Measurements from ENCODE around the gene BCAR3. TPM values are rescaled to one million over a fixed set of nuclear protein-coding genes. Genes with fewer than 3 reads are reported as not detected.
A peak's percentile ranks its signal among the peaks of the same experiment; 100 is the strongest.

Gene BCAR3
- total RNA-seq, 1 donor from 2014 or later: 59.5 TPM

DNA sequence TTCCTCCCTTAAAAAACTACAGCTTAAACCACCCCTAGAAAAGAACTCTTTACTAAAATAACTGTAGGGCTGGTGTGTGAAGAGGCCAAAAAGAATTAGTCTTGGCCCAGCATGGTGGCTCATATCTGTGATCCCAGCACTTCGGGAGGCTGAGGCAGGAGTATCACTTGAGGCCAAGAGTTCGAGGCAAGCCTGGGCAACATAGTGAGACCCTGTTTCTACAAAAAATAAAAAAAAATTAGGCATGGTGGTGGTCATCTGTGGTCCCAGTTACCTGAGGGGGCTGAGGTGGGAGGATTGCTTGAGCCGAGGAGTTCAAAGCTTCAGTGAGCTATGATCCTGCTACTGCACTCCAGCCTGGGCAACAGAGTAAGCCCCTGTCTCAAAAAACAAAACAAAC, 44.9 kb downstream of the BCAR3 start:
- TF ChIP-seq, protein P1, sequence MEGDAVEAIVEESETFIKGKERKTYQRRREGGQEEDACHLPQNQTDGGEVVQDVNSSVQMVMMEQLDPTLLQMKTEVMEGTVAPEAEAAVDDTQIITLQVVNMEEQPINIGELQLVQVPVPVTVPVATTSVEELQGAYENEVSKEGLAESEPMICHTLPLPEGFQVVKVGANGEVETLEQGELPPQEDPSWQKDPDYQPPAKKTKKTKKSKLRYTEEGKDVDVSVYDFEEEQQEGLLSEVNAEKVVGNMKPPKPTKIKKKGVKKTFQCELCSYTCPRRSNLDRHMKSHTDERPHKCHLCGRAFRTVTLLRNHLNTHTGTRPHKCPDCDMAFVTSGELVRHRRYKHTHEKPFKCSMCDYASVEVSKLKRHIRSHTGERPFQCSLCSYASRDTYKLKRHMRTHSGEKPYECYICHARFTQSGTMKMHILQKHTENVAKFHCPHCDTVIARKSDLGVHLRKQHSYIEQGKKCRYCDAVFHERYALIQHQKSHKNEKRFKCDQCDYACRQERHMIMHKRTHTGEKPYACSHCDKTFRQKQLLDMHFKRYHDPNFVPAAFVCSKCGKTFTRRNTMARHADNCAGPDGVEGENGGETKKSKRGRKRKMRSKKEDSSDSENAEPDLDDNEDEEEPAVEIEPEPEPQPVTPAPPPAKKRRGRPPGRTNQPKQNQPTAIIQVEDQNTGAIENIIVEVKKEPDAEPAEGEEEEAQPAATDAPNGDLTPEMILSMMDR (IDR thresholded peaks at IDR 0.05): no peak
- Mint-ChIP-seq H3K4me1 (peaks cover 11% of the 10 kb centered on the region), H3K36me3 (ENCODE audit: low read depth) (peaks cover 48% of the 10 kb centered on the region), H3K9me3 (no peaks in the 10 kb centered on the region), H3K27me3 (no peaks in the 10 kb centered on the region), H3K4me3 (no peak overlapping the region), H3K27ac (no peak overlapping the region)
- intact Hi-C loops (cut with micrococcal nuclease): no loop called here
- POLR2A ChIA-PET: interaction anchor here (0.7 to 1.4 kb wide), 3 partner anchors 67 to 143 kb away, joined by 3 to 4 read pairs (median 3); no protein-coding TSS in a partner anchor
- ATAC-seq (ENCODE audit: low read depth) (no peak), DNase-seq (no peak)
- CTCF ChIA-PET: interaction anchor here (1.0 to 3.5 kb wide), 2 partner anchors 177 kb away, joined by 4 to 17 read pairs; no protein-coding TSS in a partner anchor

DNA sequence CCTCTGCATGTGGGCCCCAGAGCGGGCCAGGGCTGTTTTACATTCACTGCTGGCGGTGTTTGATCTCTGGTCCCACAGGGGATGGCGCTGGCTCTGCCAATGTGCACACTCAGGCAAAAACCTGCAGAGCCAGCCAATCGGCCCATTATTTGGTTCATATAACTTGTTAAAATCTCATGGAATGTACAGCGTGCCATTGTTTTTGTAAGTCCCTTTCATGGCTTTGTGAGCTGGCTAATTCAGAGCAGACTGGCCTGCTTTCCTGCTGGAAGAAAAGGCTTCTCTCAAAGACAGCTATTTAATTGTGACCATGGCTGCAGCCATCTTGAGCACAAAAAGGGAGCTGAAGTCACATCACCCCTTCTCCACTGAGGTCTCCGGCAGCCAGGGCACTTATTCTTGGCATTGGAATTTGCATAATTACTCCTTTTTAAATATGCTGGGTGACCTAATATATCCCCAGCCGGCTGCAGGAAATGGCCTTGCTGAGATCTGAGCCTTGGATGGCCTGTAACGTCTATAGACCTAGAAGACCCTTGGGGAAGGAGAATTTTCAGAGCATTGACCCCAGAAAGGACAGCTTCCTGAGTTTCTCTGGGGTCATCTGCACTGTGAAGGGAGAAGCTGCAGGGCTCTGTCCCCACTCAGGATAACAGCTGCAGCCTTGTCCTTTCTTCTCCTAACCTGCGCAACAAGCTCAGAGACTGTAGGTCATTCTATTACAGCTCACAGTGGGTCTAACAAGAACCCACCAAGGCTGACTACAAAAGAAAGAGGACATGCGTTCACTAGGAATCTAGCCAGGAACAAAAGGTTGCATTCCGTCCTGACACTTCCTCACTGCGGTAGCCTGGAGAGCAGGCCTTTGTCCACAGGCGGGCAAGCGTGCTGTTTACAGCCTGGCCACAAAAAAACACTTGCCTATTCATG, 45.8 kb downstream of the BCAR3 start:
- peaks cover 40% of the 10 kb centered on the region for H3K36me3 Mint-ChIP-seq (ENCODE audit: low read depth)
- TF ChIP-seq, protein P1 (IDR thresholded peaks at IDR 0.05): no peak
- no peak overlapping the region for H3K4me3 Mint-ChIP-seq
- ChIA-PET POLR2A (interaction anchor here (0.7 to 1.4 kb wide), 2 partner anchors 68 to 144 kb away, joined by 3 to 4 read pairs; no protein-coding TSS in a partner anchor), CTCF (interaction anchor here (1.0 kb wide), 1 partner anchor 178 kb away, joined by 4 read pairs; no protein-coding TSS in a partner anchor)
- H3K27me3 Mint-ChIP-seq: no peaks in the 10 kb centered on the region
- DNase-seq (no peak), ATAC-seq (ENCODE audit: low read depth) (no peak)
- intact Hi-C loops (cut with micrococcal nuclease): no loop called here
- H3K9me3 Mint-ChIP-seq: no peaks in the 10 kb centered on the region
- H3K27ac Mint-ChIP-seq: no peak overlapping the region
- peaks cover 11% of the 10 kb centered on the region for H3K4me1 Mint-ChIP-seq

DNA sequence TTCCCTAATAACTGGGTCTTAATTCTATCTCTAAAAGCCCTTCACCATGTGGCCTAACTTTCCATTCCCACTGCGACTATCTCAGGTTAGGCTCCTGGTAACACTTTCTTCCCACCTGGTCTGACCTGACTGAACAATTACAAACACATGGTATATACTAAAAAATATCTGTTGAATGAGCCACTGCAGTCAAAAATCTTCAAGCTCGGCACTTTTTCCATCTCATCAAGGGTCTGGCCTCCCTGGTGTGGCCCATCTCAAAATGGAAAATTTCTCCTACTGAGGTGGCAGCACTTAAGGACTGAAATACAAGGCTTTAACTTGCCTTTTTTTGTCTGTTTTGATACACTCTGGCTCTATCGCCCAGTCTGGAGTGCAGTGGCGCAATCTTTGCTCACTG, 48.3 kb downstream of the BCAR3 start:
- TF ChIP-seq, protein P1 (IDR thresholded peaks at IDR 0.05): no peak
- intact Hi-C loops (cut with micrococcal nuclease): no loop called here
- Mint-ChIP-seq H3K9me3 (no peaks in the 10 kb centered on the region), H3K36me3 (ENCODE audit: low read depth) (peaks cover 29% of the 10 kb centered on the region), H3K27ac (no peak overlapping the region), H3K27me3 (no peaks in the 10 kb centered on the region), H3K4me1 (peaks cover 9% of the 10 kb centered on the region), H3K4me3 (no peak overlapping the region)
- ChIA-PET CTCF (interaction anchor here (0.7 to 10.5 kb wide), 5 partner anchors 101 to 213 kb away, joined by 3 to 458 read pairs (median 7); no protein-coding TSS in a partner anchor), POLR2A (interaction anchor here (0.9 kb wide), 1 partner anchor 180 kb away, joined by 3 read pairs; no protein-coding TSS in a partner anchor)
- DNase-seq: no peak
- no peak for ATAC-seq (ENCODE audit: low read depth)

DNA sequence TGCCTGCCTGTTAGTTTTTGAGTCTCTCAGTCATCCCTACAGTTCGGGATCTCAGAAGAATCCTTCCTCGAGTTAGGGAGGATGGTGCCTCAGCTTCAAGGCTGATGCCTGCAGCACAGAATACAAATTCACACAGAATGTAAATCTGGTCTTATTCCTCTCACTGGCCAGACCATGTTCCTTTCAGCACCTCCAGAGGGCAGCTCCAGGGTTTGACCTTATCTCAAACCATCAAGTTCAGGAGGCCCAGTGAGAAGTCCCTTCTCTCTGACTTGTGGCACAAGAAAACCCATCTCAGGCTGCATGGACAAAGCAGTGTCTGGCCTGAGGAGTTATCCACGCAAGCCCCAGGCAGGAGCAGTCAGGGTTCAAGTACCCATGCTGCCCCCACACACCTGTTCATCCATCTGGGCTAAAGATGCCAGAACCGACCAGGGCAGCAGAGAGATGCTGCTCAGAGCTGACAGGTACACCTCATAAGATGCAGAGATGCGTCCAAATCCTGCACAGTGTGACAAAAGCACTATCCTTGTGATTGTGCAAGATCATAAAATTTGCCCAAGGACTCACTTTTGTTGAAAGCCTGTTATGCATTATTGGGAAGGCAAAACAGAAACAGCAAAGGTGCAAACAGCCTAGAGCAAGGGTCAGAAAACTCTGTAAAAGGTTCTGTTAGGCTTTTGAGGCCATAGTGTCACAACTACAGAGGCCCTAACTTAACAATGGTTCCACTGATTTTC, 49.8 kb downstream of the BCAR3 start:
- intact Hi-C loops (cut with micrococcal nuclease): loop anchor here (2.0 kb wide), 1 partner anchor 77 kb away; no protein-coding TSS in a partner anchor
- Mint-ChIP-seq H3K4me3 (no peak overlapping the region), H3K27ac (peak overlapping the region; percentile 51), H3K27me3 (no peaks in the 10 kb centered on the region), H3K4me1 (peaks cover 9% of the 10 kb centered on the region), H3K36me3 (ENCODE audit: low read depth) (peaks cover 18% of the 10 kb centered on the region), H3K9me3 (no peaks in the 10 kb centered on the region)
- CTCF ChIA-PET: interaction anchor here (0.8 to 10.5 kb wide), 16 partner anchors 10 to 213 kb away, joined by 3 to 458 read pairs (median 6); partner anchors contain the start of gene BCAR3
- POLR2A ChIA-PET: interaction anchor here (0.5 to 3.6 kb wide), 5 partner anchors 25 to 213 kb away, joined by 3 to 24 read pairs (median 5); partner anchors contain the start of gene BCAR3
- TF ChIP-seq, protein P1 (IDR thresholded peaks at IDR 0.05): no peak
- DNase-seq: no peak
- ATAC-seq (ENCODE audit: low read depth): no peak

All from activated B cell treated with CpG ODN at 0.5 μM for 24 hours (primary cell).